PFSK-1 (cell line): ENCODE data around the gene ANKS1A.

ENCODE experiments used
- FOXP2 ChIP-seq: optimal IDR thresholded peaks from 2 replicates; pipeline ENCODE3; 2011; ENCODE audit warnings: borderline replicate concordance, control low read depth, inconsistent platforms; ENCODE audit not compliant: insufficient read depth; ENCODE audit errors: extremely low read length, extremely low read depth
- POLR2AphosphoS5 ChIP-seq: IDR thresholded peaks from 2 replicates; pipeline ENCODE4 v1.6.1; 2012; ENCODE audit warnings: low read depth, mild to moderate bottlenecking, control low read depth, low read length, moderate library complexity
- SIN3A ChIP-seq: IDR thresholded peaks from 2 replicates; pipeline ENCODE4 v1.6.1; 2012; ENCODE audit warnings: mild to moderate bottlenecking, low read length, moderate library complexity, borderline replicate concordance; ENCODE audit not compliant: insufficient read depth
- TAF1 ChIP-seq: IDR thresholded peaks from 2 replicates; pipeline ENCODE4 v1.6.1; 2012; ENCODE audit warnings: low read length, control low read depth, borderline replicate concordance; ENCODE audit not compliant: insufficient read depth
- TF ChIP-seq, protein P1 (sequence below), 2 experiments: IDR thresholded peaks; 2 replicates each; pipeline versions ENCODE4 v1.6.1 to v1.8.0; 2011 to 2012; ENCODE audit warnings: low read depth in 2 of 2, low read length in 2 of 2, control low read depth in 1 of 2, inconsistent platforms in 1 of 2, mild to moderate bottlenecking in 1 of 2, moderate library complexity in 1 of 2; ENCODE audit not compliant: insufficient read depth in 1 of 2

The ANKS1A gene

DNA sequence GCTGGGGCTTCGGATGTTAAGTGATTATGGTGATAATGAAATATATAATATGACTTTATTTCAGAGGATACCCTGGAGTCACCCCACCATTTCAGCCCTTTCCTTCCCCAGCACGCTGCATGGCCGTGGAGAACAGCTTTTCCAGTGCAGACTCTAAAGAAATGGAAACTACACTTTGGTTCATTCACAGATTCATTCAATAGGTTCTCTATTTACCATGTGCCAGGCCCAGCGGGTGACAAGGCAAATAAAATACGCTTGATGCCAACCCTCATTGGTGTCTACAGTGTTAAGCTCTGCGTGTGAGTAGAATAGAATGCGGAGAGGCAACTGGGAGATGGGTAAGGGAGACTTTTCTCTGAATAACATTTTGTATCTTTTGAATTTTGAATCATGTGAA, 162.3 kb downstream of the ANKS1A start:
- TF ChIP-seq TAF1 (no peak), SIN3A (no peak)

DNA sequence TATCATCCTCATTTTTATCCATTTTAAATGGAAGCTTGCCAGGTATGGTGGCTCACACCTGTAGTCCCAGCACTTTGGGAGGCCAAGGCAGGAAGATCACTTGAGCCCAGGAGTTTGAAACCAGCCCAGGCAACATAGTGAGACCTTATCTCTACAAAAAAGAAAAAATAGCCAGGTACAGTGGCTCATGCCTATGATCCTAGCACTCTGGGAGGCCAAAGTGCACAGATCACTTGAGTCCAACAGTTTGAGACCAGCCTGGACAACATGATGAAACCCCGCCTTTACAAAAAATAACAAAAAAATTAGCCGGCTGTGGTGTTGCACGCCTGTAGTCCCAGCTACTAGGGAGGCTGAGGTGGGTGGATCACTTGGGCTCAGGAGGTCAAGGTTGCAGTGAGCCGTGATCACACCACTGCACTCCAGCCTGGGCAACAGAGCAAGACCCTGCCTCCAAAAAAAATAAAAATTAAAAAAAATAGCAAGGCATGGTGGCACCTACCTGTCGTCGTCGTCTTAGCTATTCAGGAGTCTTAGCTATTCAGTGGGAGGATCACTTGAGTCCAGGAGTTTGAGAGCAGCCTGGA, 163.0 kb downstream of the ANKS1A start:
- no peak for TF ChIP-seq FOXP2
- TF ChIP-seq TAF1: no peak
- TF ChIP-seq POLR2AphosphoS5: no peak
- TF ChIP-seq, protein P1, sequence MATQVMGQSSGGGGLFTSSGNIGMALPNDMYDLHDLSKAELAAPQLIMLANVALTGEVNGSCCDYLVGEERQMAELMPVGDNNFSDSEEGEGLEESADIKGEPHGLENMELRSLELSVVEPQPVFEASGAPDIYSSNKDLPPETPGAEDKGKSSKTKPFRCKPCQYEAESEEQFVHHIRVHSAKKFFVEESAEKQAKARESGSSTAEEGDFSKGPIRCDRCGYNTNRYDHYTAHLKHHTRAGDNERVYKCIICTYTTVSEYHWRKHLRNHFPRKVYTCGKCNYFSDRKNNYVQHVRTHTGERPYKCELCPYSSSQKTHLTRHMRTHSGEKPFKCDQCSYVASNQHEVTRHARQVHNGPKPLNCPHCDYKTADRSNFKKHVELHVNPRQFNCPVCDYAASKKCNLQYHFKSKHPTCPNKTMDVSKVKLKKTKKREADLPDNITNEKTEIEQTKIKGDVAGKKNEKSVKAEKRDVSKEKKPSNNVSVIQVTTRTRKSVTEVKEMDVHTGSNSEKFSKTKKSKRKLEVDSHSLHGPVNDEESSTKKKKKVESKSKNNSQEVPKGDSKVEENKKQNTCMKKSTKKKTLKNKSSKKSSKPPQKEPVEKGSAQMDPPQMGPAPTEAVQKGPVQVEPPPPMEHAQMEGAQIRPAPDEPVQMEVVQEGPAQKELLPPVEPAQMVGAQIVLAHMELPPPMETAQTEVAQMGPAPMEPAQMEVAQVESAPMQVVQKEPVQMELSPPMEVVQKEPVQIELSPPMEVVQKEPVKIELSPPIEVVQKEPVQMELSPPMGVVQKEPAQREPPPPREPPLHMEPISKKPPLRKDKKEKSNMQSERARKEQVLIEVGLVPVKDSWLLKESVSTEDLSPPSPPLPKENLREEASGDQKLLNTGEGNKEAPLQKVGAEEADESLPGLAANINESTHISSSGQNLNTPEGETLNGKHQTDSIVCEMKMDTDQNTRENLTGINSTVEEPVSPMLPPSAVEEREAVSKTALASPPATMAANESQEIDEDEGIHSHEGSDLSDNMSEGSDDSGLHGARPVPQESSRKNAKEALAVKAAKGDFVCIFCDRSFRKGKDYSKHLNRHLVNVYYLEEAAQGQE (IDR thresholded peaks at IDR 0.05; ENCODE audit: insufficient read depth in 1 of 2, low read depth in 2 of 2, low read length in 2 of 2): no peak
- TF ChIP-seq SIN3A: no peak

DNA sequence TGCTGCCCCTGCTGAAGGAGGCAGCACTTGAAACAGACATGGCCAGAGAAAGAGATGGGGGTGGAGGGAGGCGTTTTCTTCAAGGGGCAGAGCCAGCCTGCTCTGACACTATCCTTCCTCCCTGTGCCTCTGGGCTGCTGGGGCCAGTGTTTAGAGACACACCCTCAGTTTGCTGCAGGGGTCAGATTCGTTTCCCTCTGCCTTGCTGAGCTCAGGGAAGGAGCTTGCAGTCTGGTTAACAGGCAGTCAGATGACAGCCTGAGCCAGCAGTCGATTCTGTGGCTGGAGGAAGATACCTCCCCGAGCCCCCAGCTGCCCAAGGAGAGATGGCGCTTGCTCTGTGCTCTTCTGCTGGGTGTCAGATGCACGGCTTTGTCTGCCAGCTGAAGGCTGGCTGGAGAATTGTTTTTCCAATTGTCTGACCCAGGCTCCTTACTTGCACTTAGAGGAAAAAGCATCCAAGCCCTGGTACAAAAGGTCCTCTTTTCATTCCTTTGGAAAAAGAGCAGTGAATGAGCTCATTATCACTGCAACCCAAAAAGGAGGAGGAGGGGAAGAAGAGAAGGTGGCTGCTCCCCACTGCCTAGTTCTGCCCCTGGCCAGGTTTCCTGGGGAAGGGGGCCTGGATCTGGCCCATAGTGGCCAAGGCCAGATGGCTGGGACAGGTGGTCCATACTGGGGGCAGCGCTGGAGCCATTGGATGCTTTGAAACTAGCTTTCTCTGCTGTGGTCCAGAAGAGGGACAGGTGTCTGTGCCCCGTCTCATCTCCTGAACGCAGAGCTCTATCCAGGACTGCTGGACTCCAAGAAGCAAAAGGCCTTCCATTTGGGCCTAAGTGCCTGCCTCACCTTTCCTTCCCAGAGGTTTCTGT, 163.9 kb downstream of the ANKS1A start:
- TF ChIP-seq SIN3A (no peak), POLR2AphosphoS5 (no peak), TAF1 (no peak), FOXP2 (no peak)
- TF ChIP-seq, protein P1 (IDR thresholded peaks at IDR 0.05; ENCODE audit: insufficient read depth in 1 of 2, low read depth in 2 of 2, low read length in 2 of 2): no peak

DNA sequence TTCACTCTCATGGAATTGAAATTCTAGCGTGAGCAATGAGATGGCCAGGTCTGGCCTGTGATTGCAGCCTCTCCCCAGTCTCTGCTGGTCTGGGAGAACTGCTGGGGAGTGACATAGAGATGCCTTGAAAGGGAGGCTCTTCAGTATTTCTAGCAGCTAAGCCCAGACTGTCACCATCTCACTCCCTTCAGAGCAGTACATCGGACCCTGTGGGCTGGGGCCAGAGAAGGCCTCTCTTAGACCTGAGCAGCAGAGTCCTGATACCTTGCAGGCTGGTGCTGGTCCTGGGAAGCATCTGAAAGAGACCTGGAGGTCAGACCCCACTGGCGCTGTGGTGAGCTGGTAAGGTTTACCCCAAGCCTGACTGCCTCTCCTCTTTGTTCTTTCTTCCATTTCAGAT, 164.6 kb downstream of the ANKS1A start:
- TF ChIP-seq POLR2AphosphoS5: no peak
- TF ChIP-seq FOXP2: no peak
- TF ChIP-seq, protein P1 (IDR thresholded peaks at IDR 0.05; ENCODE audit: insufficient read depth in 1 of 2, low read depth in 2 of 2, low read length in 2 of 2): no peak
- no peak for TF ChIP-seq TAF1
- no peak for TF ChIP-seq SIN3A

DNA sequence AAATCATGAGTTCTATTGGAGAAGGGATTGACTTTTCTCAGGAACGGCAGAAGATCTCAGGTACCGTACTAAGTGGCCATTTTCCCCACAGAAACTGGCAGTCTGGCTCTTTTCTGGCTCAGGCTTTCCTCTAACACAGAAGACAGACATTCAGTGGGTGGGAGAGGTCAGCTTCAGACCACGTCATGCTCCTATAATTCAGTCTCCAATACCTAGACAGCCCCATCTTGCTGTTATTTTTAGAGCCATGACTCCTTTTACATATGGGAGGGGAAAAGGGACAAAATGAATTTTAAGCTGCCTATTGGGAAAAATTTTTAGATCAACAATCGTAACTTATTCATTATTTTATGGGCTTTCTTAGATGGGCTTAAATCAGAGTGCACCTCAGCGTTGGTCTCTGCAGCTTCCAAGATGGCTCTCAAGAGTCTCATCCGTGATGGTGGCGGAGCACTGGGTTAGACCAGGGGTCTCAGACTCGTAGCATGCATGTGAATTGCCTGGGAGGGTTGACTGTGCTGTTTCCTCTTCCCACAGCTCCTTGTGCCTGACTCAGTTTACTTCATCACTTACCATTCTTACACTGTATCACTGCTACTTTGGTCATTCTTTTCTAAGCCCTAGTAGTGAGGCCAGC, 165.2 kb downstream of the ANKS1A start:
- TF ChIP-seq, protein P1 (IDR thresholded peaks at IDR 0.05; ENCODE audit: insufficient read depth in 1 of 2, low read depth in 2 of 2, low read length in 2 of 2): no peak
- TF ChIP-seq POLR2AphosphoS5 (no peak), TAF1 (no peak), SIN3A (no peak), FOXP2 (no peak)
